Measurements from ENCODE around the gene ARHGEF37. TPM values are rescaled to one million over a fixed set of nuclear protein-coding genes. Genes with fewer than 3 reads are reported as not detected.

The ARHGEF37 gene
- total RNA-seq, 1 donor from 2014 or later, result 4.5 TPM

- DNase-seq (ENCODE audit: low spot score), result no peak
- Mint-ChIP-seq H3K27me3 (ENCODE audit: unreplicated experiment) (peaks cover 3% of the 10 kb centered on the region), H3K4me1 (ENCODE audit: unreplicated experiment) (peaks cover 2% of the 10 kb centered on the region), H3K36me3 (ENCODE audit: low read depth, unreplicated experiment) (no peaks in the 10 kb centered on the region), H3K4me3 (ENCODE audit: unreplicated experiment) (no peak overlapping the region), H3K9me3 (ENCODE audit: unreplicated experiment) (no peaks in the 10 kb centered on the region), H3K27ac (ENCODE audit: unreplicated experiment) (peak overlapping the region; percentile 54)
- no peak for TF ChIP-seq CTCF (IDR thresholded peaks at IDR 0.05; ENCODE audit: unreplicated experiment)
Observed at GRCh38 chr5:149643781-149644180, 62.5 kb downstream of the ARHGEF37 start.

DNA sequence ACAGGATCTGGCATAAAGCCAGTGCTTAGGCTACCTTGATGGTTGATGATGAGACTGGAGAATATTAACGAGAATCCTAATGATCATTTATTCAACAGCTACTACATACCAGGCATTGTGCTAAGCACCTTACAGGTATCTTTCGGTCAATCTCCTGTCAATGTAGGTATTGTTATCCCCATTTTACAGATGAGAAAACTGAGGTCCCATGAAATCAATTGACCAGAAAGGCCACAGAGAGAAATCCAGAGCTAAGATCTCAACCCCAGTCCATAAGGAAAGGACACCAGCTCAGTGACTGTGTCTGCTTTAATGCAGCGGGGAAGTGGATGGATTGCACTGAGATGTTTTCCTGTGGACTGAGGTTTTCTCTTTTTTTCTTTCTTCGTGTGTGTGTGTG is 63.3 kb downstream of the ARHGEF37 start:
- Mint-ChIP-seq H3K27me3 (ENCODE audit: unreplicated experiment) (peaks cover 3% of the 10 kb centered on the region), H3K9me3 (ENCODE audit: unreplicated experiment) (no peaks in the 10 kb centered on the region), H3K36me3 (ENCODE audit: low read depth, unreplicated experiment) (no peaks in the 10 kb centered on the region), H3K4me1 (ENCODE audit: unreplicated experiment) (peaks cover 2% of the 10 kb centered on the region), H3K4me3 (ENCODE audit: unreplicated experiment) (no peak overlapping the region), H3K27ac (ENCODE audit: unreplicated experiment) (no peak overlapping the region)
- no peak for TF ChIP-seq CTCF (IDR thresholded peaks at IDR 0.05; ENCODE audit: unreplicated experiment)
- DNase-seq (ENCODE audit: low spot score), result no peak

DNA sequence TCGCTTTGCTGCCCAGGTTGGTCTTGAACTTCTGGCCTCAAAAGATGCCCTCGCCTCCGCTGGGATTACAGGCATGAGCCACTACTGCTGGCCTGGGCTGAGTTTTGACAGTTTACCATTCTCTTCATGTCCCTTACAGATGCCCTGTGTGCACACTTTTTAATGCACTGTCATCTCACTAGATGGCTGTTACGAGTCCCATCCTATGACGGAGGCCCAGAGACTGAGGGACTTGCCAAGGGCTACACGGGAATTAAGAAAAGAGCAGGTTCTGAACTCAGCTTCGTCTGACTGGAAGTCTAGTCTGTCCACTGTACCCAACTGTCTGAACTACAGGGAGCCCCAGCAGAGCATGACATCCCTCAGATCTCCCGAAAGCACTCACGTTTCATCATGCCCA is 63.9 kb downstream of the ARHGEF37 start:
- Mint-ChIP-seq H3K4me3 (ENCODE audit: unreplicated experiment) (no peak overlapping the region), H3K36me3 (ENCODE audit: low read depth, unreplicated experiment) (no peaks in the 10 kb centered on the region), H3K9me3 (ENCODE audit: unreplicated experiment) (no peaks in the 10 kb centered on the region), H3K27me3 (ENCODE audit: unreplicated experiment) (peaks cover 3% of the 10 kb centered on the region), H3K27ac (ENCODE audit: unreplicated experiment) (peak overlapping the region; percentile 54), H3K4me1 (ENCODE audit: unreplicated experiment) (no peaks in the 10 kb centered on the region)
- no peak for TF ChIP-seq CTCF (IDR thresholded peaks at IDR 0.05; ENCODE audit: unreplicated experiment)
- DNase-seq (ENCODE audit: low spot score), result no peak

DNA sequence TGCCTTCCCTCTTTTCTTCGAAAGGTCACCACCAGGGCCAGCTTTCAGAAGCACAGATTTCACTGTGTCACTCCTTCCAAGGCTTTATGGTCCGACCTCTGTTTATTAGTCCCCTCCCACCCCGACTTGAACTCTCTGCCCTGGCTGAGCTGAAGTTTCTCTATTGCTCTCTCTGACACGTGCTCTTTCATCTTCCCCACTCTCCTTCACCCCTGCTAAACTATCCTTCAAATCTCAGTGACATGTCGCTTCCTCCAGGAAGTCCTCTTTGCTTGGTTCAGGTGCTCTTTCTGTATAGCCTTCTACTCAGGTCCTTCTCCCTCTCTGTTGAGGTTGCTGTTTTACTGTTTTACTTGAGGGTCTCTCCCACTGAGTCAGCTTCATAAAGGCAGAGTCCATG is 64.4 kb downstream of the ARHGEF37 start:
- no peaks in the 10 kb centered on the region for H3K9me3 Mint-ChIP-seq (ENCODE audit: unreplicated experiment)
- DNase-seq (ENCODE audit: low spot score), result no peak

DNA sequence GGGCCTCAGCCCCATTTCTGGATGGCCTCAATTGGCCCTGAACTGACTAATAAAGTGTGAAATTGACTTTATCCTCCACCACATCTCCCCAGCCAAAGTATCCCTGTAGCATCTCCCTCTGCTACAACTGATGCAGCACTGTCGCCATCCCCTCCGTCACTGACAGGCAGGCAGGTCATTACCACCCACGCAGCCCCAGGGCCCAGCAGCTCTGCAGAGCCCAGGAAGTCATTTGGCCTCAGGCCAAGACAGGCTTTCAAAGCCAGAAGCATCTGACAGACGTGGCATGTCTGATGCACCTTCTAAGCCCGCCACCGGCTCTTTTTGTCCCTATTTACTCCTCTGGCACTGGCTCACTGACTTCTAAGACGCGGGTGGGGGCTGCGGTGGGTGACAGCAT is 65.3 kb downstream of the ARHGEF37 start:
- no peaks in the 10 kb centered on the region for H3K4me1 Mint-ChIP-seq (ENCODE audit: unreplicated experiment)
- DNase-seq (ENCODE audit: low spot score), result no peak
- peak overlapping the region; percentile 70 for H3K27ac Mint-ChIP-seq (ENCODE audit: unreplicated experiment)
- H3K9me3 Mint-ChIP-seq (ENCODE audit: unreplicated experiment), result no peaks in the 10 kb centered on the region
- peaks cover 3% of the 10 kb centered on the region for H3K27me3 Mint-ChIP-seq (ENCODE audit: unreplicated experiment)
- TF ChIP-seq CTCF (IDR thresholded peaks at IDR 0.05; ENCODE audit: unreplicated experiment), result no peak
- no peaks in the 10 kb centered on the region for H3K36me3 Mint-ChIP-seq (ENCODE audit: low read depth, unreplicated experiment)
- H3K4me3 Mint-ChIP-seq (ENCODE audit: unreplicated experiment), result no peak overlapping the region

More for the DNA sequence above, 64.4 kb downstream of the ARHGEF37 start:
- TF ChIP-seq CTCF (IDR thresholded peaks at IDR 0.05; ENCODE audit: unreplicated experiment), result no peak
- Mint-ChIP-seq H3K27ac (ENCODE audit: unreplicated experiment) (no peak overlapping the region), H3K4me1 (ENCODE audit: unreplicated experiment) (no peaks in the 10 kb centered on the region), H3K27me3 (ENCODE audit: unreplicated experiment) (peaks cover 3% of the 10 kb centered on the region), H3K4me3 (ENCODE audit: unreplicated experiment) (no peak overlapping the region), H3K36me3 (ENCODE audit: low read depth, unreplicated experiment) (no peaks in the 10 kb centered on the region)

Data from endothelial cell (in vitro differentiated cells).